ENCODE results near the gene CSNK1G2. TPM values are rescaled to one million over a fixed set of nuclear protein-coding genes. Genes with fewer than 3 reads are reported as not detected.
A peak's percentile ranks its signal among the peaks of the same experiment; 100 is the strongest.

CSNK1G2 gene
- total and polyA plus RNA-seq, 2 of the 13 experiments (the other 11 are each of a cell fraction or from before 2014, with no cell fraction given): 53.8 to 72.5 TPM

DNA sequence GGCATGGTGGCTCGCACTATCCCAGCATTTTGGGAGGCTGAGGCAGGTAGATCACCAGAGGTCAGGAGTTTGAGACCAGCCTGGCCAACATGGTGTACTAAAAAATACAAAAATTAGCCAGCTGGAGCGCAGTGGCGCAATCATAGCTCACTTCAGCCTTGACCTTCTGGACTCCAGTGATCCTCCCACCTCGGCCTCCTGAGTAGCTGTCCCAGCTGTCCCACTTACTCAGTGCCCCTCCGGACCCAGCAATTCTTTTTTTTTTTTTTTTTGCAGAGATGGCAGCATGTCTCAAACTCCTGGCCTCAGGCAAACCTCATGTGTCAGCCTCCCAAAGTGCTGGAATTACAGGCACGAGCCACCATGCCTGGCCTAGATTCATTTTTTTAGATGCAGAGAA lies 38.0 kb upstream of the CSNK1G2 start (continued):
- TF ChIP-seq SALL1 (CRISPR knock-in tag; IDR thresholded peaks at IDR 0.05) (peak; percentile 73), ZEB1 (IDR thresholded peaks at IDR 0.05; ENCODE audit: insufficient replicate concordance, low read depth) (no peak), TBL1XR1 (IDR thresholded peaks at IDR 0.05; ENCODE audit: borderline replicate concordance, low read length, partially characterized antibody) (no peak), JDP2 (CRISPR knock-in tag; IDR thresholded peaks at IDR 0.05; ENCODE audit: borderline replicate concordance) (no peak), ZNF747 (CRISPR knock-in tag; IDR thresholded peaks at IDR 0.05; ENCODE audit: borderline replicate concordance) (no peak), ZNF331 (CRISPR knock-in tag; IDR thresholded peaks at IDR 0.05) (no peak), SNRNP70 (IDR thresholded peaks at IDR 0.05; ENCODE audit: low read depth, low read length) (no peak), CBX1 (IDR thresholded peaks at IDR 0.05; ENCODE audit: low read depth) (no peak), ZBTB8A (CRISPR knock-in tag; IDR thresholded peaks at IDR 0.05; ENCODE audit: borderline replicate concordance, low read depth) (no peak), ZNF234 (CRISPR knock-in tag; conservative IDR thresholded peaks at IDR 0.05) (no peak), MLLT10 (CRISPR knock-in tag; IDR thresholded peaks at IDR 0.05) (no peak), ZNF576 (CRISPR knock-in tag; IDR thresholded peaks at IDR 0.05) (no peak), ZMYM2 (CRISPR knock-in tag; IDR thresholded peaks at IDR 0.05) (peak; percentile 71; the same call in 1 of the 2 replicates), ZNF646 (CRISPR knock-in tag; IDR thresholded peaks at IDR 0.05) (no peak), ZNF773 (CRISPR knock-in tag; IDR thresholded peaks at IDR 0.05; ENCODE audit: borderline replicate concordance) (no peak), MYC (CRISPR knock-in tag; IDR thresholded peaks at IDR 0.05; ENCODE audit: borderline replicate concordance) (no peak), ZZZ3 (CRISPR knock-in tag; IDR thresholded peaks at IDR 0.05; ENCODE audit: borderline replicate concordance) (no peak)
